ENCODE results near the gene ANKRD50.

DNA sequence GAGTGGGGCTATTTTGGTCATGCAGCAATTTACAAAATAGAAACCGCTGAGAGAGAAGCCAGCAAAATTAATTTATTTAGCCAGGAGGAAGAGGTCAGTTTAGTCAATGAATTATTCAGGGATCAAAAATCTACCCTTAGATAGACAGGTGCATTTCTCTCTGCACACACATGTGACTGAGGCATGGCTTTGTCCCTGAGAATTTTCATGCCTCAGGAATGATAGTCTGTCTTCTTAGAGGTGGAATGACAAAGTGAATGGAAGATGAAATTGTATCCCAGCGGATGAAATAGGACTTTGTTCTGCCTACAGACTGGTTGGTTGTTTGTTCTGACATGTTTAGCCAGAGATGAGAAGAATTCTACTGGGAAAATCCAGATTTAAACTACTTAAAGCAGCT is 46.0 kb downstream of the ANKRD50 start:
- no peak for TF ChIP-seq CTCF (IDR thresholded peaks at IDR 0.05)
- no peak for TF ChIP-seq POLR2A (IDR thresholded peaks at IDR 0.05)
